Vagina (tissue), 2 donors: ENCODE data around the gene LEKR1. TPM values are rescaled to one million over a fixed set of nuclear protein-coding genes. Genes with fewer than 3 reads are reported as not detected.

ENCODE experiments used
- DNase-seq, 2 donors: peaks; one replicate each; pipeline ENCODE4 v3.0.0-alpha.2; 2017; ENCODE audit errors: extremely low spot score in 2 of 2
- H3K27ac ChIP-seq: fragments of 200-600 bp; sonication (generic); one replicate; pipeline ENCODE4 v1.5.1; 2019
- H3K27me3 ChIP-seq: fragments of 200-600 bp; sonication (generic); one replicate; pipeline ENCODE4 v1.5.1; 2019
- H3K36me3 ChIP-seq, 2 donors: fragments of 200-600 bp; sonication (generic); one replicate each; pipeline ENCODE4 v1.5.1; 2017 to 2019
- H3K4me1 ChIP-seq: fragments of 200-600 bp; sonication (generic); one replicate; pipeline ENCODE4 v1.5.1; 2019
- H3K4me3 ChIP-seq, 2 donors: fragments of 200-600 bp; sonication (generic); 1 replicate in 1 of 2; 2 replicates in 1 of 2; pipeline ENCODE4 v1.5.1; 2016 to 2019
- H3K9me3 ChIP-seq: fragments of 200-600 bp; sonication (generic); one replicate; pipeline ENCODE4 v1.5.1; 2019
- POLR2A ChIP-seq, 2 donors: fragments of 450-650 bp; IDR thresholded peaks; one replicate each; pipeline ENCODE4 v1.6.1; 2017; ENCODE audit warnings: antibody characterized with exemption in 2 of 2, mild to moderate bottlenecking in 2 of 2, moderate library complexity in 2 of 2
- POLR2AphosphoS5 ChIP-seq, 2 donors: sonication (generic); formaldehyde crosslinking; IDR thresholded peaks; one replicate each; pipeline ENCODE4 v1.9.0; 2017; ENCODE audit warnings: antibody characterized with exemption in 2 of 2, mild to moderate bottlenecking in 2 of 2, low read depth in 1 of 2; ENCODE audit not compliant: insufficient read depth in 1 of 2
- intact Hi-C: fragments of 100-400 bp; cut with DNase I; formaldehyde crosslinking; loops from one replicate; pipeline ENCODE4 v1.15.1; 2023
- total RNA-seq: library from RNA; depleted of rRNA; stranded (reverse); fragments of >200 nt; gene quantifications from one replicate; pipeline ENCODE4 v1.2.3, GENCODE V29; 2016
- TF ChIP-seq, protein P1 (sequence below), 3 experiments: fragments of 450-650 bp in 2 of 3; fragments of 200-600 bp in 1 of 3; sonication (generic) in 1 of 3; IDR thresholded peaks; one replicate each; pipeline ENCODE4 v1.5.1; 2017 to 2019; ENCODE audit warnings: antibody characterized with exemption in 3 of 3, mild to moderate bottlenecking in 2 of 3, moderate library complexity in 2 of 3

The LEKR1 gene
- total RNA-seq, 1 donor from 2014 or later = not detected

DNA sequence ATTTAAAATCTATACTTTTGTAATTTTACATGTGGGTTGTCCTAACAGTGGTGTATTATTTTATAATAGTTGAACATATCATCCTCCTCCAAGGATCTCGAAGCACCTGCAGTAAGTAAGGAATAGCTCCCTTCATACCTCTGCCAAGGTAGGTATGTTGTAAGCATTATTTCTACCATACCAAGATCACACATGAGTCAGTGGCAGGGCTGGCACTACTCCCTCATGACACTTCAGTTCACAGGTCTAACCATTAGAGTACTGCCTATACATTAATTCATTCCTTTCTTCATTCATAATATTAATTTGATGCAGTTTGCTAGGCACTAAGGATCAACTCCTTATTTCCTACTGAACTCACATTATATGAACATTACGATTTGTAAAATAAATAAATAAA lies 11.9 kb upstream of the LEKR1 start:
- H3K27me3 ChIP-seq = no peaks in the 10 kb centered on the region
- H3K4me1 ChIP-seq = peaks cover 22% of the 10 kb centered on the region
- H3K4me3 ChIP-seq = no peak overlapping the region
- intact Hi-C loops = no loop called here
- no peak for DNase-seq
- H3K9me3 ChIP-seq = no peaks in the 10 kb centered on the region
- peak in 1 of 2 donors; percentile 17 for TF ChIP-seq POLR2AphosphoS5 (IDR thresholded peaks at IDR 0.05; ENCODE audit: insufficient read depth in 1 of 2, low read depth in 1 of 2)
- TF ChIP-seq POLR2A (IDR thresholded peaks at IDR 0.05) = no peak
- TF ChIP-seq, protein P1, sequence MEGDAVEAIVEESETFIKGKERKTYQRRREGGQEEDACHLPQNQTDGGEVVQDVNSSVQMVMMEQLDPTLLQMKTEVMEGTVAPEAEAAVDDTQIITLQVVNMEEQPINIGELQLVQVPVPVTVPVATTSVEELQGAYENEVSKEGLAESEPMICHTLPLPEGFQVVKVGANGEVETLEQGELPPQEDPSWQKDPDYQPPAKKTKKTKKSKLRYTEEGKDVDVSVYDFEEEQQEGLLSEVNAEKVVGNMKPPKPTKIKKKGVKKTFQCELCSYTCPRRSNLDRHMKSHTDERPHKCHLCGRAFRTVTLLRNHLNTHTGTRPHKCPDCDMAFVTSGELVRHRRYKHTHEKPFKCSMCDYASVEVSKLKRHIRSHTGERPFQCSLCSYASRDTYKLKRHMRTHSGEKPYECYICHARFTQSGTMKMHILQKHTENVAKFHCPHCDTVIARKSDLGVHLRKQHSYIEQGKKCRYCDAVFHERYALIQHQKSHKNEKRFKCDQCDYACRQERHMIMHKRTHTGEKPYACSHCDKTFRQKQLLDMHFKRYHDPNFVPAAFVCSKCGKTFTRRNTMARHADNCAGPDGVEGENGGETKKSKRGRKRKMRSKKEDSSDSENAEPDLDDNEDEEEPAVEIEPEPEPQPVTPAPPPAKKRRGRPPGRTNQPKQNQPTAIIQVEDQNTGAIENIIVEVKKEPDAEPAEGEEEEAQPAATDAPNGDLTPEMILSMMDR (IDR thresholded peaks at IDR 0.05) = no peak
- H3K27ac ChIP-seq = no peak overlapping the region
- H3K36me3 ChIP-seq = no peaks in the 10 kb centered on the region

DNA sequence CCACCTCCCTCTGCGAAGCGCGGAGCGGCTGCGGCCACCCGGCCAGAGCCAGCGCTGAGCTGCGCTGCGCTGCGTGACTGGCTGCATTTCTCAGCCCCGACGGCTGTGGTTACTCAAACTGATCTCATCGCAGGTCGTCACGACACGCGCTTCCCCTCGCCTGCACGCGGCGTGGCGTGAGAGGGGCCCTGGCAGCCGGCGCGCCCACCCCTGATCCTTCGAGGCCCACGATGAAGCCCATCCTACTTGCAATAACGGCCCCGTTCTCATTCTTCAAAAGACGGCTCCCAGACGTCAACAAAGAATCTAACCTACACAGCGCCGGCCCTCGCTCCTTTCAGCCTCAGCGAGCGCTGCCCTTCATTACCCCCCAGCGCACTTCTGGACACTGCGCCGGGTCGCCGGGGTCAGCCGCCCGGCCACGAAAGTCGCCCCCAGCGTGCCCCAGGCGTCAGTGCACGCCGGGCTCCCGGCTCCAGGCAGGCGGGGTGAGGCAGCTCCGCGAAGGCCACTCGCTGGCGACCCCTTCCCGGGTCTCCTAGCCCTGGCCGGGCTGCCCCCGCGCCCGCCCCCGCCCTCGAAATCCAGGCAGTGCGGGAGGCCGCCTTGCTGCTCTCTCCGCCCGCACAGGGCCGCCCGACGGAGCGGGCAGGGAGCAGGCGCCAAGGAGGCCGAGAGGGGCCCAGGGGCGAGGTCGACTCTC lies 9.9 kb upstream of the LEKR1 start:
- H3K4me1 ChIP-seq = peaks cover 20% of the 10 kb centered on the region

DNA sequence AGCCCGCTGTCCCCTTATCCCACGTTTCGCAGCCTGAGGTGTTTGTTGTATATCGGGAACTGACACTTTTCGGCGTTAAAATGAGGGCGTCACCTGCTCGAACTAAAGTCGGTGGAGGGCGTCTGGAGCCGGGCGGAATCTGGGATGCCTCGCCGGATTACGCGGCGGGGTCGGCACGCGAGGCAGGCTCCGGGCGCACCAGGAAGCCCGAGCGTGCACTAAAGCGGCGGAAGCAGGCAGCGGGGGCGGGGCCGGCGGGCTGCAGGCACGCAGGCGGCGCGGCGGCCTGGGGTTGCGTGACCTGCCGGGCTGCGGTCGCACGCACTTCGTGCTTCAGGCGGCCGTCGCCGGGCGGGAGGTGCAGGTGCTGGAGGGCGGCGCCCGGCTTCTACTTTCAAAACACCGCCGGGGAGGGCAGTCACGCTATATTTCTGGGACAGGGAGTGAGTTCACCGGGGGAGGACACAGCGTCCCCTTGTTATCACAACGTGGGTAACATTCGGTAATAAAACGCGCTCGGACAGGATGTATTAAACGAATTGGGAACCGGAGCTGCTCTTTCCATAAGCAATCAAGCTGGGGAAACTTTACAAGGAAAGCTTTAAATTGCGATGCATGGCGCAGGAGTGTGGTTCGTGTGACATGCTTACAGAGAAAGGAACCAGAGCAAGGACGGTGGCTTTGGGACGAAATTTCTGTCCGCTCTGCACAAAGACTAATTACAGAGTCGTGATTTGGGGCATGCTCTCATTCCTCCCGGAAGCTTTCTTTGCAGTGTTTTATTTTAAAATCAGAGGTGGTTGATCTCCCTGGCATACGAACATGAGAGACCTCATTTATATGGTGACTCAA lies 9.1 kb upstream of the LEKR1 start:
- H3K27ac ChIP-seq = peak overlapping the region; percentile 54
- peak overlapping the region; percentile 49 to 56 for H3K4me3 ChIP-seq
- H3K4me1 ChIP-seq = peaks cover 13% of the 10 kb centered on the region
- DNase-seq = no peak
- intact Hi-C loops = loop anchor here (2.0 kb wide), 1 partner anchor 268 kb away; no protein-coding TSS in a partner anchor
- no peaks in the 10 kb centered on the region for H3K9me3 ChIP-seq
- TF ChIP-seq POLR2AphosphoS5 (IDR thresholded peaks at IDR 0.05; ENCODE audit: insufficient read depth in 1 of 2, low read depth in 1 of 2) (peak; percentile 26 to 59), POLR2A (IDR thresholded peaks at IDR 0.05) (no peak)
- TF ChIP-seq, protein P1 (IDR thresholded peaks at IDR 0.05) = no peak
- H3K27me3 ChIP-seq = no peaks in the 10 kb centered on the region
- no peaks in the 10 kb centered on the region for H3K36me3 ChIP-seq

More for the DNA sequence above, 9.9 kb upstream of the LEKR1 start:
- Histone ChIP-seq H3K27ac (peak overlapping the region; percentile 54), H3K9me3 (no peaks in the 10 kb centered on the region), H3K27me3 (no peaks in the 10 kb centered on the region), H3K36me3 (no peaks in the 10 kb centered on the region), H3K4me3 (peak overlapping the region; percentile 49 to 56)
- TF ChIP-seq POLR2A (IDR thresholded peaks at IDR 0.05) = no peak
- TF ChIP-seq POLR2AphosphoS5 (IDR thresholded peaks at IDR 0.05; ENCODE audit: insufficient read depth in 1 of 2, low read depth in 1 of 2) = peak in 1 of 2 donors; percentile 17
- no peak for DNase-seq
- intact Hi-C loops = loop anchor here (2.0 kb wide), 1 partner anchor 269 kb away; no protein-coding TSS in a partner anchor

DNA sequence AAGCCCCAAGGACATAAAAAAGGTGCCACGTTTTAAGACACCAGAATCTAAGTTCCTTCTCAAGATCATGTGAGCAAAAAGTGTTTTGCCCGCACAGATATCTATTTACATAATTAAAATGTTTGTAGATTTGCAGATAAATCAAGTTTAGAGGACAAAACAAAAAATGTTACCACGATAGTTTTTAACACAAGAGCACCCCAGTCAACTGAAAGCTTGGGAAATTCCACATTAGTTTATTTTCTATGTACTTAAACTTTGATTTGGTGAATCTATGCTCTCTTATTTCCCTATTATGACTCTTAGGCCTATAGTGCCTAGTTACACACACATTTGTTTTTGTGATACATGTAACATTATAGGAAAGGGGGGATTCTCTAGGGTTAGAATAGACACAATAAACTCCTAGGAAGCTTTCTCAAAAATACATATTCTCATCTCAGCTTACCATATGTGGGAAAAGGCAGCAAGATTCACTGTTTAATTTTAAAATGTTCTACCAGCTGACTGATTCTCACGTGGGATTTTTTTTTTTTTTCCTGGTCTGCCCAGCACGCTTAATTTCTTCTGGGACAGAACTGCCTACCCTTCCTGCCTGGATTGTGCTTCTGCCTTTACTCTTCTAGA lies 8.4 kb upstream of the LEKR1 start:
- DNase-seq = no peak
- intact Hi-C loops = loop anchor here (2.0 kb wide), 1 partner anchor 267 kb away; no protein-coding TSS in a partner anchor
- peak overlapping the region; percentile 54 for H3K27ac ChIP-seq
- H3K4me3 ChIP-seq = peak overlapping the region; percentile 49 to 56
- TF ChIP-seq POLR2AphosphoS5 (IDR thresholded peaks at IDR 0.05; ENCODE audit: insufficient read depth in 1 of 2, low read depth in 1 of 2) (no peak), POLR2A (IDR thresholded peaks at IDR 0.05) (no peak)
- TF ChIP-seq, protein P1 (IDR thresholded peaks at IDR 0.05) = no peak
- no peaks in the 10 kb centered on the region for H3K27me3 ChIP-seq
- no peaks in the 10 kb centered on the region for H3K36me3 ChIP-seq
- H3K9me3 ChIP-seq = no peaks in the 10 kb centered on the region
- peaks cover 12% of the 10 kb centered on the region for H3K4me1 ChIP-seq

DNA sequence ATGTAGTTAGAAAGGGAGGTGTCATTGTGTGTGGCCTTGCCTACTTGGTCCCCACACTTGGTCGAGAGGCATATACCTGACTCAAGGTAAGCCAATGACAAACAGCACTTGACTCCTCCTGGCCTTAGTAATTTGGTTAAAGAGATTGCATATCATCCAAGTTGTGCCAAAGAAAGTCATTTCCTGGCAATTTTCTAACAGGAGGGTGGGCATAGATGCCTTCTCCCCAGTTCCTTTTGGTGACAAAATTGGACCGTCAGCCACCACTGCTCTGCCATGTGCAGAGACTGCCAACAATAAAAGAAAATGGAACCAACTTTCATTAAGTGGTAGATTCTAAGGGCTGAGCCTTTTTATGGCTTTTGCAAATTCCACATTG lies 7.9 kb upstream of the LEKR1 start:
- intact Hi-C loops = no loop called here
- no peak overlapping the region for H3K4me3 ChIP-seq
- peak overlapping the region; percentile 54 for H3K27ac ChIP-seq
- no peak for DNase-seq
- H3K27me3 ChIP-seq = no peaks in the 10 kb centered on the region
- no peaks in the 10 kb centered on the region for H3K9me3 ChIP-seq
- H3K4me1 ChIP-seq = peaks cover 12% of the 10 kb centered on the region
- H3K36me3 ChIP-seq = no peaks in the 10 kb centered on the region
- no peak for TF ChIP-seq POLR2AphosphoS5 (IDR thresholded peaks at IDR 0.05; ENCODE audit: insufficient read depth in 1 of 2, low read depth in 1 of 2)
- TF ChIP-seq POLR2A (IDR thresholded peaks at IDR 0.05) = no peak
- TF ChIP-seq, protein P1 (IDR thresholded peaks at IDR 0.05) = no peak
